GM21576 (cell line): Measurements from ENCODE around the gene PCDHB13.
"Not testable (repeated sequence)": the region's sequence is repeated elsewhere in the genome, so short reads cannot be mapped to it uniquely, and the experiment has no call there.

ENCODE experiments used
- ATAC-seq: cut with Tn5 transposase; IDR thresholded peaks from one replicate; pipeline ENCODE4 v1.9.1; 2021; ENCODE audit warnings: mild to moderate bottlenecking, moderate library complexity; ENCODE audit not compliant: unreplicated experiment

The PCDHB13 gene

GRCh38 chr5:141201126-141201525 lies 12.6 kb upstream of the PCDHB13 start:
- not testable (repeated sequence) for ATAC-seq

- not testable (repeated sequence) for ATAC-seq
Observed at GRCh38 chr5:141201646-141202045, 12.1 kb upstream of the PCDHB13 start.

GRCh38 chr5:141208478-141208877 lies 5.2 kb upstream of the PCDHB13 start, which contains the start of gene PCDHB12:
Gene PCDHB12, plus strand, starts transcription at chr5:141208719. Its CDS starts 189 bp downstream, at chr5:141208908.
- ATAC-seq, result no peak

- ATAC-seq, result not testable (repeated sequence)
Observed at GRCh38 chr5:141210281-141210680, 3.4 kb upstream of the PCDHB13 start.

GRCh38 chr5:141210849-141211248 lies 2.9 kb upstream of the PCDHB13 start:
- not testable (repeated sequence) for ATAC-seq

GRCh38 chr5:141214583-141214982 lies 864 bp downstream of the PCDHB13 start:
- ATAC-seq, result not testable (repeated sequence)

GRCh38 chr5:141215504-141215903 lies 1.8 kb downstream of the PCDHB13 start:
- not testable (repeated sequence) for ATAC-seq

GRCh38 chr5:141216035-141216434 lies 2.3 kb downstream of the PCDHB13 start:
- ATAC-seq, result not testable (repeated sequence)

- no peak for ATAC-seq
Observed at GRCh38 chr5:141223112-141223783, 9.5 kb downstream of the PCDHB13 start, which contains the start of gene PCDHB14. Gene PCDHB14, plus strand, starts transcription at chr5:141223343. Its CDS starts 163 bp downstream, at chr5:141223506.

- not testable (repeated sequence) for ATAC-seq
Observed at GRCh38 chr5:141224844-141225243, 11.1 kb downstream of the PCDHB13 start.

- not testable (repeated sequence) for ATAC-seq
Observed at GRCh38 chr5:141225421-141225820, 11.7 kb downstream of the PCDHB13 start.

GRCh38 chr5:141234109-141234667 lies 20.5 kb downstream of the PCDHB13 start:
- ATAC-seq, result no peak

- not testable (repeated sequence) for ATAC-seq
Observed at GRCh38 chr5:141235922-141236321, 22.2 kb downstream of the PCDHB13 start.

GRCh38 chr5:141236516-141237313 lies 23.0 kb downstream of the PCDHB13 start:
- no peak for ATAC-seq

GRCh38 chr5:141241496-141241895 lies 27.8 kb downstream of the PCDHB13 start:
- no peak for ATAC-seq

GRCh38 chr5:141245250-141245717 lies 31.6 kb downstream of the PCDHB13 start, which contains the start of gene PCDHB15:
Gene PCDHB15, plus strand, starts transcription at chr5:141245395. Its CDS starts 184 bp downstream, at chr5:141245579.
- ATAC-seq, result no peak

GRCh38 chr5:141246971-141247370 lies 33.3 kb downstream of the PCDHB13 start:
- ATAC-seq, result not testable (repeated sequence)

GRCh38 chr5:141247434-141247833 lies 33.7 kb downstream of the PCDHB13 start:
- not testable (repeated sequence) for ATAC-seq

GRCh38 chr5:141250576-141250975 lies 36.9 kb downstream of the PCDHB13 start:
- no peak for ATAC-seq

GRCh38 chr5:141258464-141258863 lies 44.7 kb downstream of the PCDHB13 start:
- no peak for ATAC-seq

- ATAC-seq, result no peak
Observed at GRCh38 chr5:141258948-141259347, 45.2 kb downstream of the PCDHB13 start.
